ENCODE measurements around the gene LRRC8E. TPM values are rescaled to one million over a fixed set of nuclear protein-coding genes. Genes with fewer than 3 reads are reported as not detected.

LRRC8E gene
- total RNA-seq, 1 donor = 10.5 TPM

DNA sequence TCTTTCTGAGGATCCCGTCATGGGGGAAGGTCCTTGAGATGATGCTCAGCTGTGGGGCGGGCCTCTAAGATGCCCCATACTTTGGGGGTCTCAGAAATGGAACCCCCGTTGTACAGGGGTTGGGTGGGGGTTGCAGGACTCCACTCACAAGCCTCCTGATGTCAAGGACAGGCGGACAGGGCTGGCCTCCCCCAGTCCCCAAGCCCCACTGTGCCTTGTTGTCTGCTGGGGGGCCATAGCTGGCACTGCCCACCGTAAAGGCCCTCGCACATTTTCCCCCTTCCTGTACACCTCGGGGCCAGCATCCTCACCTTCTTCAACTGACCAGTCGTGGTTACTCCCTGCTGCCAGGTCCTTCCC, 34.5 kb downstream of the LRRC8E start:
- Histone ChIP-seq H3K4me2 (ENCODE audit: insufficient read depth, low read length) (no peak overlapping the region), H3K4me1 (ENCODE audit: insufficient read depth, low read length) (peaks cover 22% of the 10 kb centered on the region), H3K4me3 (ENCODE audit: insufficient read depth, low read length) (no peak overlapping the region), H3K27me3 (ENCODE audit: insufficient read depth, low read length) (peaks cover 7% of the 10 kb centered on the region), H3K27ac (ENCODE audit: low read depth, low read length) (no peak overlapping the region), H4K20me1 (ENCODE audit: insufficient read depth, low read length) (peaks cover 9% of the 10 kb centered on the region), H2AFZ (ENCODE audit: low read length) (no peak overlapping the region), H3K79me2 (ENCODE audit: insufficient read depth, low read length) (peaks cover 17% of the 10 kb centered on the region), H3K36me3 (ENCODE audit: insufficient read depth, low read length) (peaks cover 14% of the 10 kb centered on the region), H3K9me3 (ENCODE audit: low read depth, low read length) (no peaks in the 10 kb centered on the region)
- peak; percentile 43 for DNase-seq (ENCODE audit: insufficient read length, low spot score, missing footprints)
- TF ChIP-seq, protein P1, sequence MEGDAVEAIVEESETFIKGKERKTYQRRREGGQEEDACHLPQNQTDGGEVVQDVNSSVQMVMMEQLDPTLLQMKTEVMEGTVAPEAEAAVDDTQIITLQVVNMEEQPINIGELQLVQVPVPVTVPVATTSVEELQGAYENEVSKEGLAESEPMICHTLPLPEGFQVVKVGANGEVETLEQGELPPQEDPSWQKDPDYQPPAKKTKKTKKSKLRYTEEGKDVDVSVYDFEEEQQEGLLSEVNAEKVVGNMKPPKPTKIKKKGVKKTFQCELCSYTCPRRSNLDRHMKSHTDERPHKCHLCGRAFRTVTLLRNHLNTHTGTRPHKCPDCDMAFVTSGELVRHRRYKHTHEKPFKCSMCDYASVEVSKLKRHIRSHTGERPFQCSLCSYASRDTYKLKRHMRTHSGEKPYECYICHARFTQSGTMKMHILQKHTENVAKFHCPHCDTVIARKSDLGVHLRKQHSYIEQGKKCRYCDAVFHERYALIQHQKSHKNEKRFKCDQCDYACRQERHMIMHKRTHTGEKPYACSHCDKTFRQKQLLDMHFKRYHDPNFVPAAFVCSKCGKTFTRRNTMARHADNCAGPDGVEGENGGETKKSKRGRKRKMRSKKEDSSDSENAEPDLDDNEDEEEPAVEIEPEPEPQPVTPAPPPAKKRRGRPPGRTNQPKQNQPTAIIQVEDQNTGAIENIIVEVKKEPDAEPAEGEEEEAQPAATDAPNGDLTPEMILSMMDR (IDR thresholded peaks at IDR 0.05; ENCODE audit: extremely low read depth, low read depth, low read length) = no peak

GRCh38 chr19:7923295-7924191, 35.2 kb downstream of the LRRC8E start:
- Histone ChIP-seq H3K4me3 (ENCODE audit: insufficient read depth, low read length) (no peak overlapping the region), H3K4me1 (ENCODE audit: insufficient read depth, low read length) (peaks cover 29% of the 10 kb centered on the region), H3K27me3 (ENCODE audit: insufficient read depth, low read length) (peaks cover 4% of the 10 kb centered on the region), H4K20me1 (ENCODE audit: insufficient read depth, low read length) (peaks cover 9% of the 10 kb centered on the region), H3K79me2 (ENCODE audit: insufficient read depth, low read length) (peaks cover 17% of the 10 kb centered on the region), H3K4me2 (ENCODE audit: insufficient read depth, low read length) (no peak overlapping the region), H3K27ac (ENCODE audit: low read depth, low read length) (no peak overlapping the region), H3K36me3 (ENCODE audit: insufficient read depth, low read length) (peaks cover 14% of the 10 kb centered on the region), H2AFZ (ENCODE audit: low read length) (no peak overlapping the region), H3K9me3 (ENCODE audit: low read depth, low read length) (no peaks in the 10 kb centered on the region)
- DNase-seq (ENCODE audit: insufficient read length, low spot score, missing footprints) = peak; percentile 76
- TF ChIP-seq, protein P1 (IDR thresholded peaks at IDR 0.05; ENCODE audit: extremely low read depth, low read depth, low read length) = no peak

DNA sequence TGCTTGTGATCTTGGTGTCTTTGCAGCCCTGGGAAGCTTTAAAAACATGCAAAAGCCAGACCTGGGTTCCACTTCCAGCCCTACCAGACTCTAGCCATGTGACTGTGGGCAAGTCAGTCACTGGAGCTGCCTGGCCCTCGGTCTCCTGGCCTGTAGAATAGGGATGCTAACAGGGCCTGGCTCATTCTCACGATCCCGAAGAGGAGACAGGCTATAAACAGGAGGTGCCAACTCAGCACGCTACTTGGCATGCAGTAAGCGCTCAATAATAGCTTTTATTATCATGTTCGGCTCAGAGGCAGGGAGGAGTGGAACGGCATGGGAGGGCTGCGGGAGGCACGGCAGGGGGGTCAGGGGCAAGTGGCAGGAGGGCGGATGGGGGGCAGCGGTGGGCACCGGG, 35.9 kb downstream of the LRRC8E start:
- Histone ChIP-seq H3K27me3 (ENCODE audit: insufficient read depth, low read length) (no peaks in the 10 kb centered on the region), H3K27ac (ENCODE audit: low read depth, low read length) (no peak overlapping the region), H3K4me1 (ENCODE audit: insufficient read depth, low read length) (peaks cover 36% of the 10 kb centered on the region), H3K9me3 (ENCODE audit: low read depth, low read length) (no peaks in the 10 kb centered on the region), H4K20me1 (ENCODE audit: insufficient read depth, low read length) (peaks cover 9% of the 10 kb centered on the region), H3K4me2 (ENCODE audit: insufficient read depth, low read length) (no peak overlapping the region), H2AFZ (ENCODE audit: low read length) (no peak overlapping the region), H3K4me3 (ENCODE audit: insufficient read depth, low read length) (no peak overlapping the region), H3K79me2 (ENCODE audit: insufficient read depth, low read length) (peaks cover 17% of the 10 kb centered on the region), H3K36me3 (ENCODE audit: insufficient read depth, low read length) (peaks cover 14% of the 10 kb centered on the region)
- TF ChIP-seq, protein P1 (IDR thresholded peaks at IDR 0.05; ENCODE audit: extremely low read depth, low read depth, low read length) = no peak
- peak; percentile 87 for DNase-seq (ENCODE audit: insufficient read length, low spot score, missing footprints)

DNA sequence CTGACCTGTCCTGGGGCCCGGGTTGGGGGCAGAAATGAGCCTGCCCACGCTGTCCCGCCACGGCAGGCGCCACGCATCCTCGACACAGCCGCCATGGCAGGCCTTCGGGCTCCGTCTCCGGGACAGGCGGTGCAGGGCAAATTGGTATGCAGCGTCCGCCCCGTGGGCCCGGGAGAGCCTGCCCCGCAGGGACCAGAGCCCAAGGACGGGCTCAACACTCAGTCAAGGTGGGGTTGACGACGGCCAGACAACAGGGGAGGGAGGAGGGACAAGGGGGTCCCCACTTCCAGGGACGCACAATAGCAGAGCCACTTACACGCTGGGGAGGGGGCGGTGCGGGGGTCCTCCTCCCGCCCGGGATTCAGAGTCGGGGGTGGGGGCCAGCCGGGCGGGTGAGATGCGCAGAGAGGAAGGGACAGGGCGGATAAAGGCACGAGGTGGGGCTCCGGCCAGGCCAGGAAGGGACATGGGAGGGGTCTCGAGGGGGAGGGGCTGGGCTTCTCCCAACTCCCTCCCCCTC, 36.4 kb downstream of the LRRC8E start:
- no peaks in the 10 kb centered on the region for H3K27me3 ChIP-seq (ENCODE audit: insufficient read depth, low read length)
- H3K27ac ChIP-seq (ENCODE audit: low read depth, low read length) = no peak overlapping the region
- H3K4me2 ChIP-seq (ENCODE audit: insufficient read depth, low read length) = peak overlapping the region; percentile 55
- no peak overlapping the region for H3K4me3 ChIP-seq (ENCODE audit: insufficient read depth, low read length)
- H3K9me3 ChIP-seq (ENCODE audit: low read depth, low read length) = no peaks in the 10 kb centered on the region
- DNase-seq (ENCODE audit: insufficient read length, low spot score, missing footprints) = peak; percentile 76
- H4K20me1 ChIP-seq (ENCODE audit: insufficient read depth, low read length) = peaks cover 9% of the 10 kb centered on the region
- H3K36me3 ChIP-seq (ENCODE audit: insufficient read depth, low read length) = peaks cover 14% of the 10 kb centered on the region
- no peak overlapping the region for H2AFZ ChIP-seq (ENCODE audit: low read length)
- peaks cover 38% of the 10 kb centered on the region for H3K4me1 ChIP-seq (ENCODE audit: insufficient read depth, low read length)
- H3K79me2 ChIP-seq (ENCODE audit: insufficient read depth, low read length) = peaks cover 17% of the 10 kb centered on the region
- TF ChIP-seq, protein P1 (IDR thresholded peaks at IDR 0.05; ENCODE audit: extremely low read depth, low read depth, low read length) = no peak

Measured in osteoblast (primary cell).